ENCODE measurements around the gene ARHGAP28.

Gene ARHGAP28

GRCh38 chr18:6873040-6873751 is 143.7 kb downstream of the ARHGAP28 start:
- DNase-seq (ENCODE audit: low read depth) = no peak
- TF ChIP-seq CTCF (IDR thresholded peaks at IDR 0.05; ENCODE audit: low read depth, low read length, missing control alignments) = no peak
- no peak overlapping the region for H3K4me3 ChIP-seq (ENCODE audit: low read depth, low read length)

- no peak for TF ChIP-seq CTCF (IDR thresholded peaks at IDR 0.05; ENCODE audit: low read depth, low read length, missing control alignments)
- H3K4me3 ChIP-seq (ENCODE audit: low read depth, low read length) = no peak overlapping the region
- no peak for DNase-seq (ENCODE audit: low read depth)
Observed at GRCh38 chr18:6874315-6874714, 144.8 kb downstream of the ARHGAP28 start.

GRCh38 chr18:6875749-6876148 is 146.2 kb downstream of the ARHGAP28 start:
- TF ChIP-seq CTCF (IDR thresholded peaks at IDR 0.05; ENCODE audit: low read depth, low read length, missing control alignments) = no peak
- no peak for DNase-seq (ENCODE audit: low read depth)
- no peak overlapping the region for H3K4me3 ChIP-seq (ENCODE audit: low read depth, low read length)

- no peak overlapping the region for H3K4me3 ChIP-seq (ENCODE audit: low read depth, low read length)
- DNase-seq (ENCODE audit: low read depth) = no peak
- no peak for TF ChIP-seq CTCF (IDR thresholded peaks at IDR 0.05; ENCODE audit: low read depth, low read length, missing control alignments)
Observed at GRCh38 chr18:6876641-6877041, 147.1 kb downstream of the ARHGAP28 start.

GRCh38 chr18:6877288-6877687 is 147.8 kb downstream of the ARHGAP28 start:
- DNase-seq (ENCODE audit: low read depth) = no peak
- no peak for TF ChIP-seq CTCF (IDR thresholded peaks at IDR 0.05; ENCODE audit: low read depth, low read length, missing control alignments)
- no peak overlapping the region for H3K4me3 ChIP-seq (ENCODE audit: low read depth, low read length)

- DNase-seq (ENCODE audit: low read depth) = no peak
- no peak overlapping the region for H3K4me3 ChIP-seq (ENCODE audit: low read depth, low read length)
- TF ChIP-seq CTCF (IDR thresholded peaks at IDR 0.05; ENCODE audit: low read depth, low read length, missing control alignments) = no peak
Observed at GRCh38 chr18:6878556-6879297, 149.2 kb downstream of the ARHGAP28 start.
